Suprapubic skin (tissue), 4 donors: ENCODE results near the gene C1orf35. TPM values are rescaled to one million over a fixed set of nuclear protein-coding genes. Genes with fewer than 3 reads are reported as not detected.

Experiments used
- DNase-seq, 2 donors: peaks; one replicate each; pipeline ENCODE4 v3.0.0-alpha.2; 2019; ENCODE audit warnings: low spot score in 2 of 2
- H3K27ac ChIP-seq: fragments of 200-600 bp; sonication (generic); one replicate; pipeline ENCODE4 v1.5.1; 2019
- H3K27me3 ChIP-seq: fragments of 200-600 bp; sonication (generic); one replicate; pipeline ENCODE4 v1.5.1; 2019
- H3K36me3 ChIP-seq: fragments of 200-600 bp; sonication (generic); one replicate; pipeline ENCODE4 v1.5.1; 2019
- H3K4me1 ChIP-seq: fragments of 200-600 bp; sonication (generic); one replicate; pipeline ENCODE4 v1.5.1; 2019
- H3K4me3 ChIP-seq: fragments of 200-600 bp; sonication (generic); one replicate; pipeline ENCODE4 v1.5.1; 2019; ENCODE audit warnings: mild to moderate bottlenecking
- H3K9me3 ChIP-seq: fragments of 200-600 bp; sonication (generic); one replicate; pipeline ENCODE4 v1.5.1; 2019
- CTCF ChIP-seq, 2 donors: fragments of 200-600 bp in 1 of 2; fragments of 450-650 bp in 1 of 2; sonication (generic) in 1 of 2; IDR thresholded peaks; one replicate each; pipeline ENCODE4 v1.5.1; 2016 to 2019; ENCODE audit warnings: antibody characterized with exemption in 2 of 2, mild to moderate bottlenecking in 1 of 2, moderate library complexity in 1 of 2
- EP300 ChIP-seq: sonication (generic); formaldehyde crosslinking; IDR thresholded peaks from one replicate; pipeline ENCODE4 v1.6.1; 2017; ENCODE audit warnings: antibody characterized with exemption
- POLR2A ChIP-seq, 2 donors: fragments of 450-650 bp; IDR thresholded peaks; one replicate each; pipeline ENCODE4 v1.6.1; 2017; ENCODE audit warnings: antibody characterized with exemption in 2 of 2, mild to moderate bottlenecking in 2 of 2, moderate library complexity in 2 of 2
- POLR2AphosphoS5 ChIP-seq, 3 donors: sonication (generic); formaldehyde crosslinking; IDR thresholded peaks; one replicate each; pipeline ENCODE4 v1.6.1; 2017; ENCODE audit warnings: antibody characterized with exemption in 3 of 3
- WGBS: methylation state at CpG from one replicate; pipeline ENCODE4 v1.1.5; 2018; 5-methylcytosine and 5-hydroxymethylcytosine counted together
- total RNA-seq, 4 donors: library from RNA; depleted of rRNA; stranded (reverse); fragments of >200 nt; gene quantifications; one replicate each; pipeline ENCODE4 v1.1.0, GENCODE V29; 2016

C1orf35 gene
- total RNA-seq, 4 donors from 2014 or later, result 10.6 to 32.3 (median 17.1) TPM

DNA sequence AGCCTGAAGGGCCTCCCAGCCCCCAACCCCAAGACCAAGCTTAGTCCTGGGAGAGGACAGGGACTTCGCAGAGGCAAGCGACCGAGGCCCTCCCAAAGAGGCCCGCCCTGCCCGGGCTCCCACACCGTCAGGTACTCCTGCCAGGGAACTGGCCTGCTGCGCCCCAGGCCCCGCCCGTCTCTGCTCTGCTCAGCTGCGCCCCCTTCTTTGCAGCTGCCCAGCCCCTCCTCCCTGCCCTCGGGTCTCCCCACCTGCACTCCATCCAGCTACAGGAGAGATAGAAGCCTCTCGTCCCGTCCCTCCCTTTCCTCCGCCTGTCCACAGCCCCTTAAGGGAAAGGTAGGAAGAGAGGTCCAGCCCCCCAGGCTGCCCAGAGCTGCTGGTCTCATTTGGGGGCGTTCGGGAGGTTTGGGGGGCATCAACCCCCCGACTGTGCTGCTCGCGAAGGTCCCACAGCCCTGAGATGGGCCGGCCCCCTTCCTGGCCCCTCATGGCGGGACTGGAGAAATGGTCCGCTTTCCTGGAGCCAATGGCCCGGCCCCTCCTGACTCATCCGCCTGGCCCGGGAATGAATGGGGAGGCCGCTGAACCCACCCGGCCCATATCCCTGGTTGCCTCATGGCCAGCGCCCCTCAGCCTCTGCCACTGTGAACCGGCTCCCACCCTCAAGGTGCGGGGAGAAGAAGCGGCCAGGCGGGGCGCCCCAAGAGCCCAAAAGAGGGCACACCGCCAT is 42.5 kb downstream of the C1orf35 start:
- 15% methylated on average over 25 of the region's 34 CpGs for WGBS
- H3K4me3 ChIP-seq, result peak overlapping the region; percentile 41
- TF ChIP-seq CTCF (IDR thresholded peaks at IDR 0.05) (no peak), POLR2A (IDR thresholded peaks at IDR 0.05) (no peak), POLR2AphosphoS5 (IDR thresholded peaks at IDR 0.05) (no peak), EP300 (no peak)
- no peaks in the 10 kb centered on the region for H3K9me3 ChIP-seq
- H3K27ac ChIP-seq, result no peak overlapping the region
- H3K4me1 ChIP-seq, result peaks cover 20% of the 10 kb centered on the region
- peaks cover 77% of the 10 kb centered on the region for H3K27me3 ChIP-seq
- peak; percentile 64 to 75 for DNase-seq
- no peaks in the 10 kb centered on the region for H3K36me3 ChIP-seq

- peak; percentile 90 to 91 for DNase-seq
- no peak for TF ChIP-seq CTCF (IDR thresholded peaks at IDR 0.05)
- no peak for TF ChIP-seq EP300
- TF ChIP-seq POLR2A (IDR thresholded peaks at IDR 0.05), result no peak
- no peak for TF ChIP-seq POLR2AphosphoS5 (IDR thresholded peaks at IDR 0.05)
- no peaks in the 10 kb centered on the region for H3K9me3 ChIP-seq
- H3K36me3 ChIP-seq, result no peaks in the 10 kb centered on the region
- no peak overlapping the region for H3K27ac ChIP-seq
- peaks cover 20% of the 10 kb centered on the region for H3K4me1 ChIP-seq
- H3K27me3 ChIP-seq, result peaks cover 71% of the 10 kb centered on the region
- 2% methylated on average over 10 of the region's 33 CpGs for WGBS
- H3K4me3 ChIP-seq, result peak overlapping the region; percentile 41
Measured at GRCh38 chr1:228059634-228060457, 43.3 kb downstream of the C1orf35 start.

- peaks cover 20% of the 10 kb centered on the region for H3K4me1 ChIP-seq
- peak; percentile 67 to 77 for DNase-seq
- H3K9me3 ChIP-seq, result no peaks in the 10 kb centered on the region
- WGBS, result 19% methylated on average over 33 of the region's 66 CpGs
- TF ChIP-seq POLR2A (IDR thresholded peaks at IDR 0.05) (no peak), POLR2AphosphoS5 (IDR thresholded peaks at IDR 0.05) (no peak)
- H3K27ac ChIP-seq, result no peak overlapping the region
- H3K4me3 ChIP-seq, result peak overlapping the region; percentile 41
- H3K27me3 ChIP-seq, result peaks cover 63% of the 10 kb centered on the region
- no peaks in the 10 kb centered on the region for H3K36me3 ChIP-seq
Measured at GRCh38 chr1:228058949-228059633, 44.0 kb downstream of the C1orf35 start.

- peak in 1 of 2 donors; percentile 55 for DNase-seq
- no peak for TF ChIP-seq EP300
- no peak for TF ChIP-seq POLR2A (IDR thresholded peaks at IDR 0.05)
- no peak for TF ChIP-seq POLR2AphosphoS5 (IDR thresholded peaks at IDR 0.05)
- TF ChIP-seq CTCF (IDR thresholded peaks at IDR 0.05), result no peak
Measured at GRCh38 chr1:228058172-228058948, 44.8 kb downstream of the C1orf35 start.

More at GRCh38 chr1:228058172-228058948, 44.8 kb downstream of the C1orf35 start:
- Histone ChIP-seq H3K9me3 (no peaks in the 10 kb centered on the region), H3K27me3 (peaks cover 56% of the 10 kb centered on the region), H3K4me3 (no peak overlapping the region), H3K27ac (no peak overlapping the region), H3K36me3 (no peaks in the 10 kb centered on the region), H3K4me1 (peaks cover 20% of the 10 kb centered on the region)
- 76% methylated on average over 12 of the region's 18 CpGs for WGBS

Other genes starting within 250 kb of the C1orf35 start
- 1 to 10 TPM in 2 of 4 donors, under 1 TPM in 2; 0.85 to 2.6 (median 1.1) TPM for gene WNT9A, start 155.4 kb downstream of the C1orf35 start, total RNA-seq
- gene WNT3A, start 96.3 kb downstream of the C1orf35 start, total RNA-seq, result 1 to 10 TPM; 2.8 to 6.3 (median 3.8) TPM
- 100 to 1,000 TPM; 284 to 385 (median 362) TPM for gene ARF1, start 20.6 kb downstream of the C1orf35 start, total RNA-seq
- gene MRPL55, start 6.0 kb upstream of the C1orf35 start, total RNA-seq, result 100 to 1,000 TPM in 3 of 4 donors, 10 to 100 TPM in 1; 99.3 to 161 (median 119) TPM
- gene GUK1, start 37.0 kb upstream of the C1orf35 start, total RNA-seq, result 100 to 1,000 TPM; 384 to 510 (median 421) TPM
- gene GJC2, start 46.6 kb upstream of the C1orf35 start, total RNA-seq, result 1 to 10 TPM; 2.5 to 3.6 (median 3.0) TPM
- 10 to 100 TPM in 2 of 4 donors, 1 to 10 TPM in 2; 9.2 to 22.4 (median 12.4) TPM for gene IBA57, start 62.5 kb upstream of the C1orf35 start, total RNA-seq
- gene OBSCN, start 104.7 kb upstream of the C1orf35 start, total RNA-seq, result 10 to 100 TPM; 15.0 to 46.6 (median 34.4) TPM